Gastrocnemius medialis (tissue), 4 donors: ENCODE measurements around the gene INTS11. TPM values are rescaled to one million over a fixed set of nuclear protein-coding genes. Genes with fewer than 3 reads are reported as not detected.

Experiments used
- ATAC-seq, 2 donors: fragments of 150-250 bp; one replicate each; pipeline ENCODE4 v1.9.1; 2016
- DNase-seq, 2 donors: peaks; one replicate each; pipeline ENCODE4 v3.0.0-alpha.2; 2019
- H3K27ac ChIP-seq, 4 donors: fragments of 200-600 bp; sonication (generic); 1 replicate in 1 of 4; 2 replicates in 3 of 4; pipeline ENCODE4 v1.5.1; 2016 to 2018; ENCODE audit warnings: mild to moderate bottlenecking in 2 of 4, moderate library complexity in 1 of 4
- H3K27me3 ChIP-seq, 3 donors: fragments of 200-600 bp; sonication (generic) in 2 of 3; 1 replicate in 1 of 3; 2 replicates in 2 of 3; pipeline versions ENCODE4 v1.5.1 to v1.6.0; 2016 to 2019; ENCODE audit warnings: mild to moderate bottlenecking in 1 of 3, moderate library complexity in 1 of 3
- H3K36me3 ChIP-seq, 2 donors: fragments of 200-600 bp; sonication (generic) in 1 of 2; one replicate each; pipeline ENCODE4 v1.5.1; 2017 to 2018
- H3K4me1 ChIP-seq, 2 donors: fragments of 200-600 bp; sonication (generic) in 1 of 2; one replicate each; pipeline ENCODE4 v1.5.1; 2016 to 2017; ENCODE audit warnings: mild to moderate bottlenecking in 2 of 2
- H3K4me3 ChIP-seq, 4 donors: fragments of 200-600 bp; sonication (generic) in 3 of 4; 1 replicate in 1 of 4; 2 replicates in 3 of 4; pipeline ENCODE4 v1.5.1; 2016 to 2019; ENCODE audit warnings: mild to moderate bottlenecking in 2 of 4
- H3K9me3 ChIP-seq, 3 donors: fragments of 200-600 bp; sonication (generic) in 2 of 3; 1 replicate in 1 of 3; 2 replicates in 2 of 3; pipeline ENCODE4 v1.5.1; 2016 to 2019
- CTCF ChIP-seq, 5 experiments: fragments of 450-650 bp in 3 of 5; fragments of 200-600 bp in 2 of 5; sonication (generic) in 2 of 5; IDR thresholded peaks in 4 of 5; conservative IDR thresholded peaks in 1 of 5; 1 replicate in 4 of 5; 2 replicates in 1 of 5; pipeline ENCODE4 v1.5.1; 2016 to 2019; ENCODE audit warnings: antibody characterized with exemption in 5 of 5, mild to moderate bottlenecking in 3 of 5, moderate library complexity in 3 of 5
- POLR2A ChIP-seq, 2 donors: fragments of 450-650 bp; IDR thresholded peaks; one replicate each; pipeline ENCODE4 v1.6.1; 2017; ENCODE audit warnings: antibody characterized with exemption in 2 of 2, mild to moderate bottlenecking in 2 of 2, moderate library complexity in 2 of 2
- in situ Hi-C, 4 donors: fragments of 200-750 bp; cut with MboI; loops; one replicate each; pipeline versions ENCODE4 v1.15.0 to v1.8.0; 2017; ENCODE audit warnings: low sequenced_read_pairs in 4 of 4
- intact Hi-C: fragments of 100-400 bp; cut with DNase I; formaldehyde crosslinking; loops from one replicate; pipeline ENCODE4 v1.15.1; 2023; ENCODE audit warnings: low total_unique reads
- total RNA-seq, 4 donors: library from RNA; depleted of rRNA; stranded (reverse); fragments of >200 nt; gene quantifications; one replicate each; pipeline versions ENCODE4 v1.1.0 to v1.2.3, GENCODE V29; 2016

The INTS11 gene
- total RNA-seq, 4 donors from 2014 or later: 74.0 to 94.4 (median 84.7) TPM

GRCh38 chr1:1292851-1293250 lies 31.6 kb downstream of the INTS11 start:
- intact Hi-C loops: loop anchor here (5.0 kb wide), 1 partner anchor 261 kb away; no protein-coding TSS in a partner anchor
- H3K36me3 ChIP-seq: peaks cover 0 to 8% of the 10 kb centered on the region in 2 donors
- no peaks in the 10 kb centered on the region for H3K4me1 ChIP-seq
- in situ Hi-C loops: no loop called here
- ATAC-seq (no peak), DNase-seq (no peak)
- H3K27me3 ChIP-seq: peaks cover 0 to under 1% (median 0%) of the 10 kb centered on the region in 3 donors
- no peak overlapping the region for H3K27ac ChIP-seq
- H3K4me3 ChIP-seq: no peak overlapping the region
- TF ChIP-seq CTCF (IDR thresholded peaks at IDR 0.05 in 4 of 5, conservative IDR thresholded peaks at IDR 0.05 in 1 of 5) (no peak), POLR2A (IDR thresholded peaks at IDR 0.05) (no peak)
- no peaks in the 10 kb centered on the region for H3K9me3 ChIP-seq

GRCh38 chr1:1292442-1292779 lies 32.0 kb downstream of the INTS11 start:
- H3K27me3 ChIP-seq: peaks cover 0 to 5% (median 2%) of the 10 kb centered on the region in 3 donors
- H3K27ac ChIP-seq: no peak overlapping the region
- TF ChIP-seq CTCF (IDR thresholded peaks at IDR 0.05 in 4 of 5, conservative IDR thresholded peaks at IDR 0.05 in 1 of 5): no peak
- TF ChIP-seq POLR2A (IDR thresholded peaks at IDR 0.05): no peak
- DNase-seq (no peak), ATAC-seq (no peak)
- in situ Hi-C loops (no loop called here), intact Hi-C loops (loop anchor here (5.0 kb wide), 1 partner anchor 260 kb away; no protein-coding TSS in a partner anchor)
- H3K9me3 ChIP-seq: no peaks in the 10 kb centered on the region
- no peak overlapping the region for H3K4me3 ChIP-seq
- peaks cover 0 to 8% of the 10 kb centered on the region in 2 donors for H3K36me3 ChIP-seq
- H3K4me1 ChIP-seq: no peaks in the 10 kb centered on the region

GRCh38 chr1:1291548-1292441 lies 32.7 kb downstream of the INTS11 start:
- in situ Hi-C loops (no loop called here), intact Hi-C loops (loop anchor here (2.0 to 5.0 kb wide), 2 partner anchors 169 to 259 kb away; no protein-coding TSS in a partner anchor)
- peaks cover 0 to 8% of the 10 kb centered on the region in 2 donors for H3K36me3 ChIP-seq
- H3K4me3 ChIP-seq: no peak overlapping the region
- peak in 1 of 2 donors; percentile 54 for DNase-seq
- H3K27ac ChIP-seq: no peak overlapping the region
- H3K4me1 ChIP-seq: no peaks in the 10 kb centered on the region
- peaks cover 3 to 11% (median 8%) of the 10 kb centered on the region in 3 donors for H3K27me3 ChIP-seq
- peak; percentile 26 to 68 (median 63) for TF ChIP-seq CTCF (IDR thresholded peaks at IDR 0.05 in 4 of 5, conservative IDR thresholded peaks at IDR 0.05 in 1 of 5)
- TF ChIP-seq POLR2A (IDR thresholded peaks at IDR 0.05): no peak
- H3K9me3 ChIP-seq: no peaks in the 10 kb centered on the region
- peak; percentile 48 to 79 for ATAC-seq

- DNase-seq (no peak), ATAC-seq (no peak)
- H3K9me3 ChIP-seq: no peaks in the 10 kb centered on the region
- no peaks in the 10 kb centered on the region for H3K4me1 ChIP-seq
- H3K4me3 ChIP-seq: no peak overlapping the region
- intact Hi-C loops (loop anchor here (2.0 to 5.0 kb wide), 2 partner anchors 168 to 259 kb away; no protein-coding TSS in a partner anchor), in situ Hi-C loops (no loop called here)
- H3K27me3 ChIP-seq: peaks cover 10 to 18% (median 16%) of the 10 kb centered on the region in 3 donors
- no peak for TF ChIP-seq POLR2A (IDR thresholded peaks at IDR 0.05)
- no peak for TF ChIP-seq CTCF (IDR thresholded peaks at IDR 0.05 in 4 of 5, conservative IDR thresholded peaks at IDR 0.05 in 1 of 5)
- H3K36me3 ChIP-seq: peaks cover 0 to 8% of the 10 kb centered on the region in 2 donors
- no peak overlapping the region for H3K27ac ChIP-seq
Measured at GRCh38 chr1:1291023-1291528, 33.4 kb downstream of the INTS11 start.
